NB4 (cell line): Measurements from ENCODE around the gene PAMR1.

Source experiments
- DNase-seq: peaks from one replicate; pipeline ENCODE4 v3.0.0; 2010; ENCODE audit warnings: low read depth
- H3K4me3 ChIP-seq: one replicate; pipeline ENCODE4 v1.5.1; 2011; ENCODE audit warnings: mild to moderate bottlenecking, low read depth, low read length, moderate library complexity
- CTCF ChIP-seq: IDR thresholded peaks from one replicate; pipeline ENCODE4 v1.5.1; 2012; ENCODE audit warnings: low read depth, low read length
- MAX ChIP-seq: IDR thresholded peaks from 2 replicates; pipeline ENCODE4 v1.6.1; 2011; ENCODE audit warnings: low read depth, low read length
- MYC ChIP-seq: IDR thresholded peaks from 2 replicates; pipeline ENCODE4 v1.6.1; 2011; ENCODE audit warnings: low read depth, low read length
- POLR2A ChIP-seq: IDR thresholded peaks from 2 replicates; pipeline ENCODE4 v1.6.1; 2011; ENCODE audit warnings: mild to moderate bottlenecking; ENCODE audit not compliant: insufficient read length; ENCODE audit errors: extremely low read depth

Gene PAMR1

GRCh38 chr11:35473795-35474374, 51.5 kb downstream of the PAMR1 start:
- TF ChIP-seq POLR2A (no peak), MYC (no peak), CTCF (no peak), MAX (no peak)
- DNase-seq: no peak
- H3K4me3 ChIP-seq: no peak overlapping the region

- DNase-seq: no peak
- no peak for TF ChIP-seq POLR2A
- TF ChIP-seq MAX: no peak
- TF ChIP-seq CTCF: no peak
- no peak for TF ChIP-seq MYC
- no peak overlapping the region for H3K4me3 ChIP-seq
Observed at GRCh38 chr11:35470616-35471015, 54.8 kb downstream of the PAMR1 start.

- no peak for DNase-seq
- TF ChIP-seq POLR2A: no peak
- TF ChIP-seq MAX: no peak
- TF ChIP-seq CTCF: no peak
Observed at GRCh38 chr11:35466058-35466457, 59.4 kb downstream of the PAMR1 start.

GRCh38 chr11:35464308-35464707, 61.1 kb downstream of the PAMR1 start:
- DNase-seq: no peak
- no peak overlapping the region for H3K4me3 ChIP-seq

More at GRCh38 chr11:35466058-35466457, 59.4 kb downstream of the PAMR1 start:
- H3K4me3 ChIP-seq: no peak overlapping the region

GRCh38 chr11:35463331-35463751, 62.1 kb downstream of the PAMR1 start:
- H3K4me3 ChIP-seq: no peak overlapping the region
- TF ChIP-seq CTCF (no peak), MAX (no peak), MYC (no peak), POLR2A (no peak)
- no peak for DNase-seq

More at GRCh38 chr11:35464308-35464707, 61.1 kb downstream of the PAMR1 start:
- no peak for TF ChIP-seq CTCF
- no peak for TF ChIP-seq MYC
- no peak for TF ChIP-seq MAX
- no peak for TF ChIP-seq POLR2A
